HepG2 (cell line): ENCODE measurements around the gene CYSLTR2. TPM values are rescaled to one million over a fixed set of nuclear protein-coding genes. Genes with fewer than 3 reads are reported as not detected.
A peak's percentile ranks its signal among the peaks of the same experiment; 100 is the strongest.

Experiments
- ATAC-seq: fragments of 200-7000 bp; cut with Tn5 transposase; 3 replicates; pipeline ENCODE4 v1.9.1; 2020; ENCODE audit warnings: mild to moderate bottlenecking, moderate library complexity
- BruUV-seq: library from RNA; stranded (reverse); fragments of 400-500 nt; replicated peaks from 2 replicates; lab custom pipeline; 2021; lab: Mats Ljungman, UMichigan
- CTCF ChIA-PET: fragments of 300-600 bp; formaldehyde crosslinking; extraction: SDS; loops from one replicate; lab custom pipeline; 2021; ENCODE audit warnings: low total read pairs, inconsistent platforms, low intra/inter-chr PET ratio; lab: Yijun Ruan, JAX
- POLR2A ChIA-PET: fragments of 350-600 bp; sonication (Branson Sonifier 250); formaldehyde crosslinking; loops from one replicate; lab custom pipeline; 2020; ENCODE audit warnings: antibody characterized with exemption, inconsistent platforms; lab: Yijun Ruan, JAX
- DNase-seq: peaks from one replicate; pipeline ENCODE4 v3.0.0-alpha.2; 2015; ENCODE audit warnings: low spot score
- FAIRE-seq: peaks from 3 replicates; lab custom pipeline; 2011; peaks lifted over from hg19 to GRCh38; lab: Jason Lieb, UNC
- H2AFZ ChIP-seq: one replicate; pipeline ENCODE4 v1.6.1; 2011; ENCODE audit warnings: low read length, inconsistent platforms
- H3K27ac ChIP-seq: fragments of 300-600 bp; 3 replicates; pipeline ENCODE4 v1.8.0; 2011; ENCODE audit warnings: mixed run types, mild to moderate bottlenecking, mixed read lengths, low read length, inconsistent platforms; ENCODE audit not compliant: insufficient read depth; ENCODE audit errors: extremely low read length
- H3K27me3 ChIP-seq, 2 experiments: fragments of 200-600 bp in 1 of 2; 2 replicates in 1 of 2; 3 replicates in 1 of 2; pipeline versions ENCODE4 v1.6.0 to v1.8.0; 2011; ENCODE audit warnings: low read length in 2 of 2, mild to moderate bottlenecking in 2 of 2, moderate library complexity in 2 of 2, inconsistent platforms in 1 of 2; ENCODE audit not compliant: insufficient read depth in 2 of 2, control insufficient read depth in 1 of 2
- H3K36me3 ChIP-seq, 2 experiments: fragments of 200-600 bp in 1 of 2; replicated peaks in 1 of 2; 2 replicates in 1 of 2; 3 replicates in 1 of 2; pipeline versions ENCODE4 v1.5.1 to v1.8.0; 2011; ENCODE audit warnings: low read length in 2 of 2, inconsistent platforms in 1 of 2; ENCODE audit not compliant: insufficient read depth in 2 of 2, control insufficient read depth in 1 of 2
- H3K4me1 ChIP-seq: 2 replicates; pipeline ENCODE4 v1.5.1; 2012; ENCODE audit warnings: low read length, inconsistent platforms; ENCODE audit not compliant: insufficient read depth
- H3K4me2 ChIP-seq: 2 replicates; pipeline ENCODE4 v1.6.0; 2011; ENCODE audit warnings: low read depth, low read length, inconsistent platforms
- H3K4me3 ChIP-seq, 3 experiments: fragments of 200-600 bp in 1 of 3; sonication (generic), shearing (Covaris generic) in 1 of 3; replicated peaks in 1 of 3; 2 replicates each; pipeline ENCODE4 v1.5.1; 2011 to 2016; ENCODE audit warnings: low read length in 3 of 3, inconsistent platforms in 2 of 3, low read depth in 2 of 3, mild to moderate bottlenecking in 2 of 3, control low read depth in 1 of 3, mixed read lengths in 1 of 3; ENCODE audit not compliant: insufficient read depth in 1 of 3
- H3K79me2 ChIP-seq: one replicate; pipeline ENCODE4 v1.6.1; 2011; ENCODE audit warnings: low read length, inconsistent platforms; ENCODE audit not compliant: insufficient read depth
- H3K9ac ChIP-seq: 2 replicates; pipeline ENCODE4 v1.6.0; 2011; ENCODE audit warnings: mild to moderate bottlenecking, low read depth, low read length, inconsistent platforms; ENCODE audit not compliant: insufficient read depth
- H3K9me3 ChIP-seq: 2 replicates; pipeline ENCODE4 v1.5.1; 2012; ENCODE audit warnings: mild to moderate bottlenecking, low read length
- H4K20me1 ChIP-seq: 2 replicates; pipeline ENCODE4 v1.6.0; 2011; ENCODE audit warnings: inconsistent platforms, mild to moderate bottlenecking, low read length, moderate library complexity; ENCODE audit not compliant: insufficient read depth
- ARID3A ChIP-seq: IDR thresholded peaks from 2 replicates; pipeline ENCODE4 v1.6.1; 2012; ENCODE audit warnings: low read depth, low read length, improper control_type of control experiment
- GATAD2A ChIP-seq: IDR thresholded peaks from 2 replicates; pipeline ENCODE4 v1.6.1; 2016
- NAIF1 ChIP-seq: sonication (generic); formaldehyde crosslinking; IDR thresholded peaks from 2 replicates; pipeline ENCODE4 v1.5.0; 2020; ENCODE audit warnings: mild to moderate bottlenecking, missing genetic modification reagents, borderline replicate concordance
- PAXIP1 ChIP-seq: sonication (generic); formaldehyde crosslinking; conservative IDR thresholded peaks from 2 replicates; pipeline ENCODE4 v1.4.0; 2020; ENCODE audit warnings: mild to moderate bottlenecking, missing genetic modification reagents, moderate library complexity
- SOX13 ChIP-seq, 3 experiments: fragments of 450-650 bp in 1 of 3; sonication (generic) in 1 of 3; formaldehyde crosslinking in 1 of 3; IDR thresholded peaks in 2 of 3; conservative IDR thresholded peaks in 1 of 3; 2 replicates each; pipeline versions ENCODE4 v1.5.0 to v1.6.1; 2016 to 2020; ENCODE audit warnings: antibody characterized with exemption in 1 of 3, mild to moderate bottlenecking in 1 of 3, missing compliant biosample characterization in 1 of 3, missing genetic modification reagents in 1 of 3, moderate library complexity in 1 of 3
- TCF12 ChIP-seq, 2 experiments: fragments of 450-650 bp in 1 of 2; sonication (generic) in 1 of 2; formaldehyde crosslinking in 1 of 2; IDR thresholded peaks; 2 replicates each; pipeline versions ENCODE4 v1.6.1 to v1.8.0; 2017 to 2022; ENCODE audit warnings: antibody characterized with exemption in 1 of 2, mild to moderate bottlenecking in 1 of 2, missing genetic modification reagents in 1 of 2, moderate library complexity in 1 of 2
- ZBTB1 ChIP-seq: sonication (generic); formaldehyde crosslinking; IDR thresholded peaks from 2 replicates; pipeline ENCODE4 v1.4.0; 2020; ENCODE audit warnings: missing genetic modification reagents, borderline replicate concordance
- ZBTB38 ChIP-seq: sonication (generic); formaldehyde crosslinking; IDR thresholded peaks from 2 replicates; pipeline ENCODE4 v1.5.1; 2020; ENCODE audit warnings: mild to moderate bottlenecking, missing genetic modification reagents
- ZNF160 ChIP-seq: sonication (generic); formaldehyde crosslinking; IDR thresholded peaks from 2 replicates; pipeline ENCODE4 v1.8.0; 2022; ENCODE audit warnings: mild to moderate bottlenecking, inconsistent platforms, missing genetic modification reagents
- ZNF24 ChIP-seq: fragments of 450-650 bp; IDR thresholded peaks from 2 replicates; pipeline ENCODE4 v1.6.1; 2017; ENCODE audit warnings: antibody characterized with exemption, mild to moderate bottlenecking
- ZNF780A ChIP-seq: sonication (generic); formaldehyde crosslinking; IDR thresholded peaks from 2 replicates; pipeline ENCODE4 v1.8.0; 2022; ENCODE audit warnings: mild to moderate bottlenecking, missing genetic modification reagents, moderate library complexity
- WGBS: methylation state at CpG from one replicate; pipeline ENCODE4 v1.1.6; 2017; ENCODE audit warnings: low lambda C conversion rate; 5-methylcytosine and 5-hydroxymethylcytosine counted together
- in situ Hi-C: cut with HindIII; loops from 2 replicates; pipeline ENCODE4 v1.10.0; 2017; ENCODE audit warnings: low pct_unique_long_range_greater_than_20kb; ENCODE audit not compliant: extremely low pct_ligation_motif_present
- intact Hi-C: fragments of 100-400 bp; cut with micrococcal nuclease; formaldehyde crosslinking; loops from one replicate; pipeline ENCODE4 v1.10.0; 2022; ENCODE audit not compliant: unreplicated experiment
- polyA plus RNA-seq, 8 experiments: library from polyadenylated mRNA; depleted of rRNA in 3 of 8; stranded (reverse) in 7 of 8; unstranded in 1 of 8; fragments of >200 nt; fragmentation: Illumina TruSeq in 4 of 8; extraction: Trizol in 4 of 8; gene quantifications; 2 replicates each; pipeline versions ENCODE4 v1.2.1 to v1.2.3, GENCODE V29; 2011 to 2016; ENCODE audit warnings: low read depth in 4 of 8, missing spikeins in 1 of 8, mixed read lengths in 1 of 8; ENCODE audit not compliant: insufficient read depth in 1 of 8
- total RNA-seq, 5 experiments: library from RNA; depleted of rRNA; stranded (reverse); fragments of >200 nt; fragmentation: Illumina TruSeq; extraction: Trizol; gene quantifications; 2 replicates each; pipeline ENCODE4 v1.2.3, GENCODE V29; 2016; ENCODE audit warnings: low read depth in 1 of 5

The CYSLTR2 gene
- total and polyA plus RNA-seq, 2 of the 13 experiments (the other 11 are each of a cell fraction or from before 2014, with no cell fraction given), result not detected

- peak; percentile 27; the same call in 2 of the 3 replicates for ATAC-seq
- ChIA-PET CTCF (no interaction called here), POLR2A (no interaction called here)
- TF ChIP-seq NAIF1 (0 out of 2 replicates have a peak, but pooled peaks have one; percentile 6), ZBTB38 (no peak), ZNF24 (peak; percentile 69; the same call in 1 of the 2 replicates), ARID3A (no peak)
- H3K9me3 ChIP-seq, result peaks cover 8% of the 10 kb centered on the region
- H3K79me2 ChIP-seq, result no peaks in the 10 kb centered on the region
- no peak overlapping the region for H2AFZ ChIP-seq
- peak overlapping the region; percentile 51; the same call in 1 of the 2 replicates for H3K9ac ChIP-seq
- DNase-seq, result peak; percentile 21
- H3K27me3 ChIP-seq, result no peaks in the 10 kb centered on the region
- FAIRE-seq, result no peak
- H3K27ac ChIP-seq, result peak overlapping the region; percentile 84
- no TSS peak for BruUV-seq
- H3K4me3 ChIP-seq, result no peak overlapping the region
- intact Hi-C loops (loop anchor here (5.0 kb wide), 1 partner anchor 530 kb away; the partner anchor contains the start of gene MED4), in situ Hi-C loops (no loop called here)
- H3K36me3 ChIP-seq, result no peaks in the 10 kb centered on the region
- H4K20me1 ChIP-seq, result no peaks in the 10 kb centered on the region
- H3K4me1 ChIP-seq, result peaks cover 71% of the 10 kb centered on the region
- WGBS, result 98% methylated on average over 2 of the region's 2 CpGs
- H3K4me2 ChIP-seq, result peak overlapping the region; percentile 61
Observed at GRCh38 chr13:48626726-48627451, 26.8 kb upstream of the CYSLTR2 start.

- Histone ChIP-seq H3K9me3 (no peaks in the 10 kb centered on the region), H3K4me1 (peaks cover 77% of the 10 kb centered on the region), H3K79me2 (no peaks in the 10 kb centered on the region), H3K36me3 (no peaks in the 10 kb centered on the region), H4K20me1 (no peaks in the 10 kb centered on the region), H3K27ac (peak overlapping the region; percentile 47), H3K27me3 (no peaks in the 10 kb centered on the region), H3K9ac (no peak overlapping the region), H3K4me2 (peak overlapping the region; percentile 72), H2AFZ (peak overlapping the region; percentile 39), H3K4me3 (peak overlapping the region in 2 of 3 experiments; percentile 21 to 24; a peak in 2 of 6 replicates)
- DNase-seq (peak; percentile 76), ATAC-seq (peak; percentile 53), FAIRE-seq (peak; percentile 50)
- intact Hi-C loops (loop anchor here (5.0 kb wide), 1 partner anchor 532 kb away; the partner anchor contains the start of gene MED4), in situ Hi-C loops (no loop called here)
- ChIA-PET CTCF (no interaction called here), POLR2A (no interaction called here)
- no TSS peak for BruUV-seq
- 7% methylated on average over 4 of the region's 4 CpGs for WGBS
- peak; percentile 41; the same call in 1 of the 2 replicates for TF ChIP-seq GATAD2A (CRISPR knock-in tag)
- 0 out of 2 replicates have a peak, but pooled peaks have one; percentile 10 for TF ChIP-seq PAXIP1 (CRISPR knock-in tag)
- TF ChIP-seq SOX13 (IDR thresholded peaks at IDR 0.05), result no peak
- TF ChIP-seq SOX13 (CRISPR knock-in tag; conservative IDR thresholded peaks at IDR 0.05 in 1 of 2, IDR thresholded peaks at IDR 0.05 in 1 of 2), result peak in 1 of 2 experiments; percentile 53; a peak in 2 of 4 replicates
- no peak for TF ChIP-seq ZBTB1 (CRISPR knock-in tag)
- TF ChIP-seq ZNF780A, result no peak
- TF ChIP-seq ZNF160, result no peak
- TF ChIP-seq TCF12 (IDR thresholded peaks at IDR 0.05), result no peak
- TF ChIP-seq TCF12 (CRISPR knock-in tag; IDR thresholded peaks at IDR 0.05), result no peak
Observed at GRCh38 chr13:48629277-48629676, 24.5 kb upstream of the CYSLTR2 start.
